HG03558 (cell line): ENCODE data around the gene CNGA3.

ENCODE experiments used
- ATAC-seq: cut with Tn5 transposase; IDR thresholded peaks from one replicate; pipeline ENCODE4 v1.9.1; 2021; ENCODE audit warnings: moderate number of reproducible peaks; ENCODE audit not compliant: unreplicated experiment; ENCODE audit errors: extremely low read depth

Gene CNGA3

DNA sequence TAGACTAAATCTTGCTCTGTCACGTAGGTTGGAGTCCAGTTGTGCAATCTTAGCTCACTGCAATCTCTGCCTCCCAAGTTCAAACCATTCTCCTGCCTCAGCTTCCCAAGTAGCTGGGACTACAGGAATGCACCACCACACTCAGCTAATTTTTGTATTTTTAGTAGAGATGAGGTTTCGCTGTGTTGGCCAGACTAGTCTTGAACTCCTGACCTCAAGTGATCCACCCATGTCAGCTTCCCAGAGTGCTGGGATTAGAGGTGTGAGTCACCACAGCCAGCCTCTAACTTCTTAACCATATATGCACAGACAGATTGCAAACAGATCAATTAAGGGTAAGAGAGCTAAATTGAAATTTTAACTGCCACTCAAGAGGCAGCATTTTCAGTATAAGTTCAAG, 22.1 kb upstream of the CNGA3 start:
- no peak for ATAC-seq

DNA sequence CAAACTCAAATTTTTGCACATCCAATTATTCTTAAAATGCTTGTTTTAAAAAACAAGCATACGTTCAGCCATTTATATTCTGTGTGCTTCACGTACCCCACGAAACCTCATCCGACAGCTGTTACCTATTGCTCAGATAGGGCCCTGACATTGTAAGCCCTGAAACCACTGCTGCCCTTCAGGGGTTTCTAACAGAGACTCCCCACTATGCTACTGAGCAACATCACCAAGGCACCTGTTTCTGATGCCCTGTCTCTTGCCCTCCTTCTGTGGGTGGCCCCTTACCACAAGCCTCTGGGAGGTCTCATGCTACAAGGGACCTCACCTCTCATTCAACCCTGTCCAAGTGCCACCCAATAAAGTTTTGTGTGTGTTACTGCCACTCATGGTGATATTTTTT, 18.5 kb upstream of the CNGA3 start:
- no peak for ATAC-seq

DNA sequence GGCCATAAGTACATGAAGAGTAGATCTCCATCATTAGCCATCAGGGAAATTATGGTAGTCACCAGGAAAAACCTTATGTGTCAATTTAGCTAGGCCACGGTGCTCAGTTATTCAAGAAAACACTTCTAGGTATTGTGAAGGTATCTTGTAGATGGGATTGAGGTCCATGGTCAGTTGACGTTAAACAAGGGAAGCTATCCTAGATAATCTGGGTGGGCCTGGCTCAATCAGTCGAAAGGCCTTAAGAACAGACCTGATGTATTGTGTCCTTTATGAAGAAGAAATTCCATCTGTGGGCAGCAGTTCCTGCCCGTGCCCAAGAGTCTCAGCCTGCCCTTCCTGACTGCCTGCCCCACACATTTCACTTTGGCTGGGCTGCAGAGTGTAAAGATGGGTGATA, 16.7 kb upstream of the CNGA3 start:
- no peak for ATAC-seq

DNA sequence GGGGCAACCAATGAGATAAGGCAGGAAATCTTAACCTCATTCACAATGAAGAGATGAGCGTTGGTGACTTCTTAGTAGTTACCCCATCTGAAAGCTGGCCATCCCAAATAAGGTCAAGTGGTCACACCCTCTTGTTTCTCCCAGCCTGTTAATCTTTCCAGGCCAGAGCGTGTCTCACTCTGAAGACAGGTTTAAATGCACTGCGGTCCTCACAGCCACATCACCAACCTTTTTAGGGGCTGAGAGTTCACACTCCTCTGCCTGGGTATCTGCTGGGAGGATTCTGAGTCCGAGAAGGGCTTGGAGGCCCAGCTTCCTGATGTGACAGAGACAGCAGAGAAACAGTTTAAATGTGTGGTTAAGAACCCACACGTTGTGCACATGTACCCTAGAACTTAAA, 13.3 kb upstream of the CNGA3 start:
- ATAC-seq = no peak

DNA sequence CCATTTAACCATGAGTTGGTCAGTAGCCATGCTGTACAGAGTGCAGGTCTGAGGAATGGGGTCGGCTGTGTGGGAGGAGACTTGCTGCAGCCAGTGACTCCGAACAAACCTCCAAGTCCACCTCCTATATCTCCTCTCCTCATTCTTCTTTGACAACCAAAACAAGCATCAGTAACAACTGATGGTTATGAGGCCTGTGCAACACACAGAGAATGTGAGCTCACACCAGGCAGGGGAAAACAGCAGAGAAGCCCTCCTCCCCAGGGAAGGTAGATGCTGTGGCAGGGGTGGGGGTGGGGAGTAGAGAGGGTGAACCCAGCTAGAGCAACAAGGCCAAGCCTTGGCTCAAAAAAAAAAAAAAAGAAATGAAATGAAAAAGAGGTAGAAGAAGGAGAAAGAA, 12.3 kb upstream of the CNGA3 start:
- no peak for ATAC-seq

DNA sequence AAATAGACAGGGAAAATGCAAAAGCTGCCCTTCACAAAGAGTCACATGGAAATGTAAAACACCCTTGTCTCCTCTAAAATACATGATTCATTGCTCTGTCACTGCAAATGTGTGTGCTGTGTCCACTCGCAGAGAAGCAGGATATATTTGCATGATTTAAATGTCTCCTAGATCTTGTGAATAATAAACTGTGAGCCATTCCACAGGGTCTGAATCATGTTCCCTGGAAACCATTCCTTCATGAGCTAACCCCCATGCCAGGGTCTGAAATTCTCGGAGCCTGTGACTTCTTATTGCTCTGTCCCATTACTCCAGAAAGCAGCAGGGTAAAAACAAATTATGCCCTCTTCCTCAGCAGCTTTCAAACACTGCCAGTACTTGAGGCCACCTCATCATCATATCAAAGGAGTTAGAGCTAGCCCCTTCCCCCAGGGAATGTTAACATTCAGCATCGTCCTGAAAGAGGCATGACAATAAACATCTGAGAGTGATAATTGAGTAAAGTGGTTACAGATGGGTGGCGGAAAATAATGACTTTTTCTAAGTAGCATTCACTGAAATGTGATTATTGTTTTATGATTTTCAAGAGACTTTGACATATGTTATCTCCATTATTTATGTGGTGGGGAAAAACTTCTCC, 11.7 kb upstream of the CNGA3 start:
- no peak for ATAC-seq

DNA sequence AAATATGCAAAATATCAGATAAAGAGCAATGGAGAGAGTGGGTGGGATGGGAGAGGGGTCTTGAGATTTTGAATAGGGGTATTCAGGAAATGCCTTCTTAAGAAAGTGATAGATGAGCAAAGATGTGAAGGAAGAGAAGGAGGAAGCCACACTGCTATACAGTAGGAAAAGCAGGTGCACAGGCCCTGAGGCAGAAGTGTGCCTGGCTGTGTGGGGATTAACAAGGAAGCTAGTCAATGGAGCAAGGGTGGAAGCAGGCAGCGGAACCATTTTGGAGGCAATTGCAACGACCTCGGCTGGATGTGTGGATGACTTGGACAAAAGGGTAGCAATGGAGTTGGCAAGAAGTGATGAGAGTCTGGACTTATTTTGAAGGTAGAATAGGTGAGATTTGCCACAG, 11.0 kb upstream of the CNGA3 start:
- no peak for ATAC-seq

DNA sequence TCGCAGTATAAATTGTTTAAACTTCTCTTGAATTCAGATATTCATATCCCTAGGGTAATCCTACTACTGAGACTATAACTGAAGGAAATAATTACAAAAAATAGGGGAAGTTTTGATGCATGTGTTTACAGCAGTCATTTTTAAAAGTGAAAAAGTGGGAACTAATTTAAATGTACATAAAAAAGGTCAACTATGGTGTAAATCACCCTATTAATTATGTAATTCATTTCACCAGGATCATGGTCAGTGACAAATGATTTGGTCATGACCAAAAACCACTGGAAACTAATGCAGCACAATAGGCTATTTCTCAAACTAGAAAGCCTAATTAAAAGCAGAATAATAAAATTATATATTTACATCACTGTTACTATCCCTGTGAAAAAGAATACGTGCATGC, 5.0 kb upstream of the CNGA3 start:
- ATAC-seq = no peak

DNA sequence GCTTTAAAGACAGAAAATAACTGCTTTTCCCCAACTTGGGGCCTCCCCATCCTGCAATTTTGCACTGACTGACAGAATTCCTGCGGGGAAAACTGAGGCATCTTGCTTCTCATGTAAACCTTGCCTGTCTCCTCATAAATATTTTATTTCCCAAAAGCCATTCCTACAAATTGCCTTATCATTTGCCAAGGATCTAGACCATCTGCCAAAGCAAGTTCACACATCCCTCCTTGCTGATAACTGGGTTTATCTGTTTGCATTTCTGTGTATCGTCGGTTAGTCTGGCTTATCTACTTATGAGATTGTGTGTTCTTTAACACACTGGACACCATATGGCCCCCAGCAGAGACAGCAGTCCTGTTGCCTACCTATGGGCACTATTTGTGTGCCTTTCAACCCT, 3.0 kb upstream of the CNGA3 start:
- no peak for ATAC-seq

DNA sequence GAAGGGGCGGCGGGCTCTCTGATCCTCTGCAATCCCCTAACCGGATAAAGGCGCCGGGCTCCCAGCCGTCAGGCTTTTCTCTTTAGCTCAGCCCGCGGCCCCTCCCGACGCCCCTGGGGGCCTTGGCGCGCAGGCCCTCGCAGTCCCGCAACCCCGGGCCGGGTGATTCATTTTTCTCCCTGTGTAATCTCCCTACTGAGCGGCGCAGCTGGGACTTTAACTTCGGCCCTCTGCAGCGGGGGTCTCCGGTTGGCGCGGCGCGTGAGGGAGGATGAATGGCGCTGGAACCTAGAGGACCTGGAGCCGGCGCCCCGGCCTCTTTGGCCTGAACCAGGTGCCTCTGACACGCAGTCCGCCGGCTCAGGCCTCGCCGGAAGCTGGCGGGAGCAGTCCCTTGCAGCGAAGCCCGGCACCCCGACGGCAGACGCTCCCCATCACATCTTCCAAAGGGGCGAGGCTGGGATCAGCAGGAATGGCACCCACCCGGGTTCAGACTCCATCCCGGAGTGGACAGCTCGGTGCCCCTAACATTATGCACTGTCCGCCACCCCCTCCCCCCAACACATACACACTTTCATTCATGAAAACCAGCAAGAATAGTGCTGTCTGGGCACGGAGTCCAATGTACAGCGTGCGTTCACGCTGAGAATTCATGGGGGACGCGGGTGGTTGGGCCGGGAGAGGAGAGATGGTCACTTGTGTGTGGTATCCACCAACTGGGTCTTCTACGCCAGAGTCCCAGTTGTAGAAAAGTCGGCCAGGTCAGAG, 1.2 kb downstream of the CNGA3 start:
- ATAC-seq = no peak

DNA sequence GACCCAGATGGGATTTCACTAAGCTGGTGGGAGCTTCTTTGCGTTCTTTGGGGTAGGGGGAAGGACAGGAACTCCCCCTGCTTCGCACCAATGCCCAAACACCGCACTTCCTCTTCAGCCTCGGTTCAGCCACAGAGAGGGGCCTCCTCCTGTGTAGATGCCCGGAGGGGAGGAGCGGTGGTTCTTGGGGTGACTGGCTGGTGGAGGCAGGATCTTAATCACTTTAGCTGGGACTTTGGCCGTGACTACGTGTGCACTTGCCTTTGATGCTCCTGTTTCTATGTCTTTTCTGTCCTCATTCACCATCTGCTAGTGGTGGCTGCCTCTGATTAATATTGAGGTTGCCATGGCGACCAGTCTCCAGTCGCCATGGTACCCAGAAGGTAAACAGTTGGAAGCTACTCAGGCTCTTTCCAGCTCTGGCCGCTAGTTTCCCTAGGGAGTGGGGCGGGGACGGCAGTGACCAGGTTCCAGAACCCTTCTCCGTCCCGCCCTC, 1.9 kb downstream of the CNGA3 start:
- ATAC-seq = no peak

DNA sequence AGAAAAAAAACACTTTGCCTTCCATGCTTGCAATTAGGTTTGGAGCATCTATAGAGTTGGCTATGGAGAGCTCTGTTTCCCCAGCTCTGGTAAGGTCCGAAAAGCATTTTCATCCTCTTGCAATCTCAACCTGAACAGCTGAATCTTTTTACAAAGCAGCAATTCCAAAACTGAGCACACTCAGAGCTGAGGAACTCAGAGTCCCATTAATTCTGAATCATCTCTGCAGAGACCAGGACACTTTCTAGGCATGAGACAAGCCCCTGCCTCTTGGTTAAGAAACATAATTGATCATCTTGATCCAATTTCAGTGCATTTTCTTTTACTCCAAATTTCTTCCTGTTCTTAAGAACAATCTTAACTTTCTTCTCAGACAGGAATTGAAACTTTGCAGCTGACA, 4.2 kb downstream of the CNGA3 start:
- no peak for ATAC-seq

DNA sequence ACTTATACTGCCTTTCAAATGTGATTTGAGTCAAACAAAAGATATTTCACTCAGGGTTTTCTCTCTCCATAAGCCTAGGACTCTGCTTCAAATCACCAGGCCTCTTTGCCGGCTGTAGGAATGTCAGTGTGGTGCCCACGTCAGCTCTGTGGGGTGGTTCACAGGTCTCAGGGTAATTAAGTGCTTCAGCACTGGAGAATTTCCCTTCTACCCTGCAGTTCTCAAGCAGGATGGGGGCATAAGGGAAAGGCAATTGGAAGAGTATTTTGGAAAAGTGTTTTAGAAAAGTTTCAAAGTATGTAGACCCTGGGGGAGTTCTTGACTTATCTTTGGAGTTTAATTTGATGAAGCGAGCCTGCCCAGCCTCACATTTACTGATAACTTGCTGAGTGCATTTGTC, 9.6 kb downstream of the CNGA3 start:
- ATAC-seq = no peak

DNA sequence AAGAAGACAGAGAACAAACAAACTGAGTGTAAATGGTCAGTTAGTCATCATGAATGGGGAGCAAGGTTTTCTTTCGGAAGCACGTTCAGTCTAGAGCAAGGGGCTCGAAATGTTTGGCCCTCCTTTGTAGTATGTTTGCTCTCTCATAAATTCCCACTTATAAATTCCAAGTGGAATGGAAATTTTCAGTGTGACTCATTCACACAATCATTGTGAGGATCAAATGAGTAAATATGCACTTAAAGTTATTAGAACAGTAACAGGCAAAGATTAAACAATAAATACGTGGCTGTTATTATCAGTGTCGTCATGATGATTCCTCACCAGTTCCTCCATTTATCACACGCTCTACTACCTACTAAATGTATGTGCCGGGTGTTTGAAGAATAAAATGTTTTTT, 10.5 kb downstream of the CNGA3 start:
- ATAC-seq = no peak

DNA sequence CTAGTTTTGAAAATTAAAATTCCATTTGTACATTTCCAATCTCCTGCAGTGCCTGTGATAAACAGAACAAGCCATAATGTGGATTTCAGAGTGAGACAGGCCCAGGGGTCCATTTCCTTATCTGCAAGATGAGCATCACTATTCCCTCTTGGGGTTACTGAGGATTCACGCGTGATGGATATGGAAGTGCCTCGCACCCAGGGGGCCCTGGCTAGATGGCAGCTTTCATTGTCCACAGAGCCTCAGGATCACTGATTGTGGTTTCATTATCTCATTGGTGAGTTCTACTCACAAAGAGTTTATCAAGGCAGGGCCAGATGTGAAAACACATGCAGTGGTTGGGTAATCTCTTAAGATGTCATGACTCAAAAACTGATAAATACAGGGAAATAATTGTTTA, 11.6 kb downstream of the CNGA3 start:
- ATAC-seq = no peak

DNA sequence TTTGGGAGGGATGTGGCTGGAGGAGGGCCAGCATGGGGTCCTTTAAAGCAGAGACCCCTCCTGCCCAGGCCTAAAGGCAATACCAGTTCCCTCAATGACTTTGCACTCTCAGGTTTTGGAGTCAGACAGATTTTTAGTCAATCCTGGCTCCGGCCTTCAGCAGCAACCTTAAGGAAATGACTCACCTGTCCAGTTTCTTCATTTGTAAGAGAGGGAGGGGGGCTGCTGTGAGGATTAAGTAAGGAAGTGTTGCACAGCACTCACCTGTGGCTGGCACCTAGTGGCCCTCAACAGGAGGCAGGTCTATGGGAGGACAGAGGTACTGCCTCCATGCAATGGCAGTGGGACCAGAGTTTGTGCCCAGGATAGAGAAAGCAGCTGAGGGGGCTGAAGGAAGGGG, 13.7 kb downstream of the CNGA3 start:
- ATAC-seq = no peak

DNA sequence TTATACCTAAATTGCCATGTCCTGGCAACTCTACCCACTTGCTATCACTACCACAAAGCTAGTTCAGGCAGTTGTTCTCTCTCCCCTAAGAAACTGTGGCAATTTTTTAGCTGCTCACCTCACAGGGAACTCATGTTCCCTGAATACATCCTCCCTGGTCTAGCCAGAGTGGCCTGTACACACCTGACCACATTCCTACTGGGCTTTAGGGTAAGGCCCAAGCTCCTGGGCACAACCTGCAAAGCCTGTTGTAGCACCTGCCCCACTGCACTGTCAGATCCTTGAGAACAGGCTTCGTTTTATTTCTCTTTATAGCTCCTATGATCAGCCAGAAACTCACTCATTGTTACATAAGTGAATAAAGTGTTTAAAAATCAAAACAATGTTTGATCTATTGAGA, 21.5 kb downstream of the CNGA3 start:
- no peak for ATAC-seq

DNA sequence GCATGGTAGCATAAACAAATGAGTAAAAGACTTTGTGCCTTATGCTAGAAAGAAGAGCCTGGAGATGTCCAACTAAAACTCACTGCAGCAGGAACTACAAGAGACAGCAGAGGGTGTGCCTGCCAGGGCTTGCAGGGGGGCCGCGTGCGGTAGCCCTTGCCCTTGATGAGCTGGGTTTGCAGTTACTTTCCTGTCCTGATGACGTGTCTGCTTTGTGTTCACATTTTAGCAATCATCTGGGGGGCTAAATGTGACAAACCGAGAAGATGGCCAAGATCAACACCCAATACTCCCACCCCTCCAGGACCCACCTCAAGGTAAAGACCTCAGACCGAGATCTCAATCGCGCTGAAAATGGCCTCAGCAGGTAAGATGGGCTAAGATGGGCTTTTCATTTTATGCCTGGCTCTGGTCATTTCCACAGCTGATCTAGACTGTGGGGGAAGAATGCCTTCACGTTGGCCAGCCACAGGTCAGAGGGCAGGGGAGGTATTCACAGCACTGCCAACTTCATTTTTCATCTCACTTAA, 23.5 kb downstream of the CNGA3 start:
- ATAC-seq = no peak

DNA sequence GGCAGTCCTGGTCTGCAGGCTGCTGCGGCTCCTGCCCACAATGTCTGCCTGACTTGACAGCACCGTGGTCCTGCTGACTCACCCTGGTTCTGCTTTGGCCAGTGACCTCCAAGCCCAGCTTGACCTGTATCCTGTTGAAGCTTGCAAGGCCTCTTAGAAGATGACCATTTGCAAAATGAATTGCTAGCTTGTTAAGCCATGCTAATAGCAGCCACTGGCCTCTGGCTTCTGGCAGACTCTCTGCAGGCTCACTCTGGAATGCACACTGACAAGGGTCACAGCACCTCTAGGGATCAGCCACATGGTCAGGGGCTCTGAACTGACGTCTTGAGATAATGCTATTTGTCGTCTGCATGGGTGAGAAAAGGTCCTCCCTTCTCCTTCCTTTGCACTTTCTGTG, 25.9 kb downstream of the CNGA3 start:
- ATAC-seq = no peak

DNA sequence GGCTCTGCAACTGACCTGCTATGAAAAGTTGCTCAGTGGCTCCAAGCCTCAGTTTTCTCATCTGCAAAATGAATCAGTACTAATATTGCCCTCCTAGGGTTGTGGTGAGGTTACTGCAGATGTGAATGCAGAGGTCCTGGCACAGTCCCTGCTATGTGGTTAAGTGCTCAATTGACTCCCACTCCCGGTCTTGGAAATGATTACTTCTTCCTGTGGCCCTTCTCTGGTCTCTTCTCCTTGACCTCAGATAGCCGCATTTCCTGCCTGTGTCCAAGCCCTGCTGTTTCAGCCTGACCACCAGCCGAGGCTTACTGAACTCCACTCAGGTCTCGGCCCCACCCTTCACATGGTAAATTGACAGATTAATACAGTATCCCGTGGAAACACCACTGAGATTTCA, 26.3 kb downstream of the CNGA3 start:
- no peak for ATAC-seq

DNA sequence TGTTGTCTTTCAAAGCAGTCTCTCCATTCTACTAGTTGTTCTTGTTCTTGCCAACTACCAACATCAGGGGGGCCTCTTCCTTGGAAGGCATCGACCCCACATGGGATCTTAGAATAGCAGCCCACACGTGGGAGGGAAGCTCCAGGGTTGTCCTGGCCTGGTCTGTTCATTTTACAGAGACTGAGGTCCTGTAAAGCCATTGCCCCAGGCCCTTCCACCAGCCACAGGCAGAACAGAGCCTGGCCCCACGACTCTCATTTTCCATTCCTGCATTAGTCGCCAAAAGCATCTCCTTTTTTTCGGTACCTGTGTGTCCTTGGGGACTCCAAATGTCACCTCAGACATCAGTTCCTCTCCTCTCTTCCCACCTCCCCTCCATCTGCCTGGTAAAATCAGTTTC, 28.0 kb downstream of the CNGA3 start:
- no peak for ATAC-seq
